Activated CD8-positive, alpha-beta T cell treated with anti-CD3 and anti-CD28 coated beads, Interleukin-2, amount 10 ng/mL, durations not matched to agents 7 days and 5 days (primary cell): Measurements from ENCODE around the gene TMEM127. TPM values are rescaled to one million over a fixed set of nuclear protein-coding genes. Genes with fewer than 3 reads are reported as not detected.

Experiments
- ATAC-seq: fragments of 150-1000 bp; cut with Tn5 transposase; one replicate; pipeline ENCODE4 v1.10.0; 2021; ENCODE audit warnings: moderate library complexity
- CTCF ChIA-PET: fragments of 350-600 bp; sonication (Branson Sonifier 250); formaldehyde crosslinking; loops from one replicate; lab custom pipeline; 2021; ENCODE audit warnings: antibody characterized with exemption; lab: Charles Lee
- POLR2A ChIA-PET: fragments of 350-600 bp; sonication (Branson Sonifier 250); formaldehyde crosslinking; loops from one replicate; lab custom pipeline; 2021; ENCODE audit warnings: antibody characterized with exemption; lab: Charles Lee
- DNase-seq: peaks from one replicate; pipeline ENCODE4 v3.0.0-alpha.2; 2020
- H3K27ac Mint-ChIP-seq: one replicate; pipeline ENCODE4 v1.8.0; 2021; ENCODE audit warnings: mild to moderate bottlenecking, mixed read lengths
- H3K27me3 Mint-ChIP-seq: one replicate; pipeline ENCODE4 v1.8.0; 2021; ENCODE audit warnings: low read depth, mixed read lengths
- H3K36me3 Mint-ChIP-seq: one replicate; pipeline ENCODE4 v1.8.0; 2021; ENCODE audit warnings: low read depth, mixed read lengths
- H3K4me1 Mint-ChIP-seq: one replicate; pipeline ENCODE4 v1.8.0; 2021; ENCODE audit warnings: low read depth, mixed read lengths
- H3K4me3 Mint-ChIP-seq: one replicate; pipeline ENCODE4 v1.8.0; 2021; ENCODE audit warnings: mild to moderate bottlenecking, mixed read lengths
- H3K9me3 Mint-ChIP-seq: one replicate; pipeline ENCODE4 v1.8.0; 2022; ENCODE audit warnings: mixed read lengths; ENCODE audit not compliant: insufficient read depth
- total RNA-seq, 2 experiments: library from RNA; stranded (reverse); gene quantifications; one replicate each; pipeline ENCODE4 v1.2.3, GENCODE V29; 2021

The TMEM127 gene
- total RNA-seq, 2 experiments from 2014 or later = 31.8 to 34.2 TPM

- Mint-ChIP-seq H3K36me3 (no peaks in the 10 kb centered on the region), H3K27me3 (no peaks in the 10 kb centered on the region), H3K27ac (no peak overlapping the region), H3K4me1 (no peaks in the 10 kb centered on the region), H3K4me3 (no peak overlapping the region), H3K9me3 (no peaks in the 10 kb centered on the region)
- ATAC-seq (no peak), DNase-seq (no peak)
- POLR2A ChIA-PET = no interaction called here
- CTCF ChIA-PET = no interaction called here
Observed at GRCh38 chr2:96218508-96219131, 47.2 kb downstream of the TMEM127 start.

GRCh38 chr2:96214554-96214953 is 51.2 kb downstream of the TMEM127 start:
- Mint-ChIP-seq H3K27ac (no peak overlapping the region), H3K4me1 (peaks cover 8% of the 10 kb centered on the region), H3K4me3 (no peak overlapping the region), H3K9me3 (no peaks in the 10 kb centered on the region), H3K27me3 (no peaks in the 10 kb centered on the region), H3K36me3 (no peaks in the 10 kb centered on the region)
- DNase-seq = no peak
- ChIA-PET CTCF (interaction anchor here (1.1 kb wide), 1 partner anchor 19 kb away, joined by 4 read pairs; no protein-coding TSS in a partner anchor), POLR2A (no interaction called here)
- no peak for ATAC-seq

GRCh38 chr2:96213379-96213778 is 52.4 kb downstream of the TMEM127 start:
- ChIA-PET CTCF (interaction anchor here (0.6 to 1.5 kb wide), 3 partner anchors 20 to 191 kb away, joined by 3 to 4 read pairs (median 4); no protein-coding TSS in a partner anchor), POLR2A (interaction anchor here (1.0 to 1.4 kb wide), 2 partner anchors 21 to 68 kb away, joined by 3 to 5 read pairs; partner anchors contain the start of gene DUSP2)
- Mint-ChIP-seq H3K27me3 (no peaks in the 10 kb centered on the region), H3K36me3 (no peaks in the 10 kb centered on the region), H3K4me3 (no peak overlapping the region), H3K27ac (no peak overlapping the region), H3K4me1 (peaks cover 16% of the 10 kb centered on the region), H3K9me3 (no peaks in the 10 kb centered on the region)
- no peak for DNase-seq
- ATAC-seq = no peak

GRCh38 chr2:96212339-96212738 is 53.5 kb downstream of the TMEM127 start:
- no peaks in the 10 kb centered on the region for H3K27me3 Mint-ChIP-seq
- H3K4me1 Mint-ChIP-seq = peaks cover 18% of the 10 kb centered on the region
- no peak overlapping the region for H3K27ac Mint-ChIP-seq
- H3K4me3 Mint-ChIP-seq = no peak overlapping the region
- H3K36me3 Mint-ChIP-seq = peaks cover 5% of the 10 kb centered on the region
- no peaks in the 10 kb centered on the region for H3K9me3 Mint-ChIP-seq
- ChIA-PET CTCF (no interaction called here), POLR2A (interaction anchor here (1.4 kb wide), 1 partner anchor 22 kb away, joined by 3 read pairs; no protein-coding TSS in a partner anchor)
- DNase-seq = no peak
- no peak for ATAC-seq

- Mint-ChIP-seq H3K27ac (peak overlapping the region; percentile 86), H3K4me3 (peak overlapping the region; percentile 87), H3K4me1 (peaks cover 41% of the 10 kb centered on the region), H3K27me3 (no peaks in the 10 kb centered on the region), H3K36me3 (peaks cover 24% of the 10 kb centered on the region), H3K9me3 (no peaks in the 10 kb centered on the region)
- POLR2A ChIA-PET = interaction anchor here (0.5 to 3.2 kb wide), 9 partner anchors 10 to 71 kb away, joined by 3 to 17 read pairs (median 8); partner anchors contain the start of genes ASTL, CIAO1 and DUSP2
- DNase-seq (no peak), ATAC-seq (no peak)
- CTCF ChIA-PET = interaction anchor here (1.2 to 3.1 kb wide), 6 partner anchors 15 to 217 kb away, joined by 3 to 20 read pairs (median 14); partner anchors contain the start of gene ANKRD36C
Observed at GRCh38 chr2:96209729-96210085, 56.1 kb downstream of the TMEM127 start.

GRCh38 chr2:96209011-96209728 is 56.6 kb downstream of the TMEM127 start:
- peak overlapping the region; percentile 87 for H3K4me3 Mint-ChIP-seq
- H3K9me3 Mint-ChIP-seq = no peaks in the 10 kb centered on the region
- ATAC-seq (no peak), DNase-seq (no peak)
- no peaks in the 10 kb centered on the region for H3K27me3 Mint-ChIP-seq
- peak overlapping the region; percentile 86 for H3K27ac Mint-ChIP-seq
- peaks cover 47% of the 10 kb centered on the region for H3K4me1 Mint-ChIP-seq
- peaks cover 25% of the 10 kb centered on the region for H3K36me3 Mint-ChIP-seq
- POLR2A ChIA-PET = interaction anchor here (0.5 to 3.2 kb wide), 24 partner anchors 8 to 183 kb away, joined by 3 to 17 read pairs (median 5); partner anchors contain the start of genes ASTL, CIAO1, DUSP2 and NCAPH
- CTCF ChIA-PET = interaction anchor here (1.2 to 3.1 kb wide), 11 partner anchors 14 to 217 kb away, joined by 3 to 20 read pairs (median 9); partner anchors contain the start of genes ANKRD36C and ASTL

GRCh38 chr2:96208143-96209010 is 57.4 kb downstream of the TMEM127 start, which contains the start of gene STARD7:
TSS of gene STARD7 (minus strand) at chr2:96208827. CDS start at chr2:96208434, 393 bp downstream.
- ATAC-seq (peak; percentile 92), DNase-seq (peak; percentile 98)
- H3K27me3 Mint-ChIP-seq = no peaks in the 10 kb centered on the region
- no peaks in the 10 kb centered on the region for H3K9me3 Mint-ChIP-seq
- H3K4me3 Mint-ChIP-seq = peak within 1 kb of the TSS; percentile 87
- H3K36me3 Mint-ChIP-seq = peaks cover 32% of the 10 kb centered on the region
- POLR2A ChIA-PET = interaction anchor here (0.6 to 3.2 kb wide), 29 partner anchors 9 to 330 kb away, joined by 3 to 17 read pairs (median 4); partner anchors contain the start of genes ASTL, CIAO1, DUSP2 and NCAPH
- CTCF ChIA-PET = interaction anchor here (0.6 to 3.1 kb wide), 16 partner anchors 9 to 216 kb away, joined by 3 to 20 read pairs (median 4); partner anchors contain the start of genes ADRA2B, ANKRD36C and ASTL
- H3K4me1 Mint-ChIP-seq = peaks cover 55% of the 10 kb centered on the region
- peak within 1 kb of the TSS; percentile 86 for H3K27ac Mint-ChIP-seq

GRCh38 chr2:96207774-96208142 is 58.0 kb downstream of the TMEM127 start:
- Mint-ChIP-seq H3K36me3 (peaks cover 33% of the 10 kb centered on the region), H3K27me3 (no peaks in the 10 kb centered on the region), H3K9me3 (no peaks in the 10 kb centered on the region), H3K27ac (peak overlapping the region; percentile 80), H3K4me3 (peak overlapping the region; percentile 87), H3K4me1 (peaks cover 61% of the 10 kb centered on the region)
- CTCF ChIA-PET = interaction anchor here (0.7 to 3.1 kb wide), 12 partner anchors 9 to 215 kb away, joined by 3 to 20 read pairs (median 8); partner anchors contain the start of genes ADRA2B, ANKRD36C and ASTL
- no peak for ATAC-seq
- DNase-seq = peak; percentile 35
- POLR2A ChIA-PET = interaction anchor here (0.7 to 3.2 kb wide), 21 partner anchors 8 to 330 kb away, joined by 3 to 17 read pairs (median 5); partner anchors contain the start of genes ASTL, CIAO1, DUSP2 and NCAPH

GRCh38 chr2:96207073-96207773 is 58.6 kb downstream of the TMEM127 start:
- Mint-ChIP-seq H3K4me3 (peak overlapping the region; percentile 87), H3K36me3 (peaks cover 33% of the 10 kb centered on the region), H3K27me3 (no peaks in the 10 kb centered on the region), H3K27ac (peak overlapping the region; percentile 80), H3K4me1 (peaks cover 66% of the 10 kb centered on the region), H3K9me3 (no peaks in the 10 kb centered on the region)
- ChIA-PET CTCF (interaction anchor here (1.1 to 3.1 kb wide), 4 partner anchors 54 to 215 kb away, joined by 3 to 18 read pairs (median 14); partner anchors contain the start of gene ANKRD36C), POLR2A (interaction anchor here (0.7 to 3.2 kb wide), 6 partner anchors 49 to 65 kb away, joined by 3 to 17 read pairs (median 8); partner anchors contain the start of gene CIAO1)
- DNase-seq (no peak), ATAC-seq (no peak)

- peak overlapping the region; percentile 70 for H3K4me3 Mint-ChIP-seq
- no peaks in the 10 kb centered on the region for H3K9me3 Mint-ChIP-seq
- ChIA-PET POLR2A (interaction anchor here (0.6 to 0.8 kb wide), 3 partner anchors 53 to 61 kb away, joined by 3 to 4 read pairs (median 3); partner anchors contain the start of gene DUSP2), CTCF (interaction anchor here (0.8 to 1.1 kb wide), 6 partner anchors 9 to 96 kb away, joined by 3 to 5 read pairs (median 4); no protein-coding TSS in a partner anchor)
- H3K4me1 Mint-ChIP-seq = peaks cover 75% of the 10 kb centered on the region
- H3K27me3 Mint-ChIP-seq = no peaks in the 10 kb centered on the region
- ATAC-seq (no peak), DNase-seq (no peak)
- peak overlapping the region; percentile 67 for H3K27ac Mint-ChIP-seq
- H3K36me3 Mint-ChIP-seq = peaks cover 34% of the 10 kb centered on the region
Observed at GRCh38 chr2:96205888-96206287, 59.9 kb downstream of the TMEM127 start.
